CD4-positive, alpha-beta T cell treated with Interferon alpha-2 for 1 hour (primary cell): ENCODE measurements around the gene RBAK.
"Not testable (repeated sequence)": the region's sequence is repeated elsewhere in the genome, so short reads cannot be mapped to it uniquely, and the experiment has no call there.

ENCODE experiments used
- DNase-seq, 2 donors: peaks; one replicate each; pipeline ENCODE4 v3.0.0-alpha.2; 2020 to 2022

The RBAK gene

DNA sequence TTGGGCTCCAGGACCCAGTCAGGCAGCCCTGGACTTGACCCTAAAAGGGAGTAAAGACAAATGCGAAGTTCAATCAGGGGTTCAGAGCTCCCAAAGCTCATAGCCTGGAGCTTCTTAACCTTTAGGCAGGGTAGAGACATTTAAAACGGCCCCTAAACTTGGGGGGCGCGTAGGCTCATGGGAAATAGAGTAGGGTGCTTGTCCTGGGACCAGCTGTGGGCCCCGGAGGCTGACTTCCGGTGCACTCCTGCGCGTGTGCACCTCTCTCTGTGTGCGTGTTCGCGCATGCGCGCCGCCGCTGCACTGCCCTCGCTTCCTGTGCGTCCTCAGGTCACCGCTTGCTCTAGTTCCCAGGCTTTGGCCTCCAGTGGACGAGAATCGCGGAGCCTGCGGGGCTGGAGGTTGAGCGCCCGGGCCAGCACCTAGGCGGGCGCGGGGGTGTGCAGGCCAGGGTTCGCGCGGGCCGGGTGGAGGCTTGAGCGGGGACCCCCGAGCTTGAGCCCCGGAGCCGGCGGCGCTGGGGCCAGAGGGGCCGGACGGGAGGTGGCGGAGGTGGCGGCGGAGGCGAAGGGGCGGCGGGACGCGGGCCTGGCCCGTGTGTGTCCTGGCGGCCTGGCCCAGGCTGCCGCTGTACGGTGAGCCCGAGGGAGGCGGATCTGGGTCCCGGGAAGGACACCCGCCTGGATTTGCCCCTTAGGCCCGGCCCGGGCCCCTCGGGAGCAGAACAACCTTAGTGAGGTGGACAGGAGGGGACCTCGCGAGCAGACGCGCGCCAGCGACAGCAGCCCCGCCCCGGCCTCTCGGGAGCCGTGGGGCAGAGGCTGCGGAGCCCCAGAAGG, at the start of gene RBAK:
RBAK (plus strand) TSS at position 303 of the 839 bp plus-strand sequence. CDS start 2,217 bp downstream, outside the sequence.
- DNase-seq = peak; percentile 94 to 95

- DNase-seq = no peak
These were observed 48.9 kb upstream of the RBAK start for GRCh38 chr7:4996696-4997222.

- DNase-seq = no peak
These were observed 47.4 kb upstream of the RBAK start for GRCh38 chr7:4998244-4998643.

DNA sequence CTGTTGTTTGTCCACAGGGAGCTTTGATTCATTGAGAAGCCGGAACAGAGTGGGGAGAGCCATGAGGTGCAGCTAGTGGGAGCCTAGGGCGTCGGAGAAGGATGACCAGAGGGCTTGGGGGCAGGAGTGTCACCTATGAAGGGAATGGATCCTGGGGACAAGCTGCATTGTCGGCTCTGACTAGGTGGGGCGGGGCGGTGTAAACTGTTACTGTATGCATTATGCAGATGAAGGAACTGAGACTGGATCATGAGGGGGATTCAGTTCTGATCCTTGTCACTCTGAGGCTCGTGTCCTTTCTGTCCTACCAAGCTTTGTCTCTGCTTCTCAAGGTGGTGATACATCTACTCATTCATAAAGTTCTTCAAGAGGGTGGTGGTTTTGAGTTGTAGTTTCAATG, 46.8 kb upstream of the RBAK start:
- no peak for DNase-seq

GRCh38 chr7:4999369-4999950, 46.2 kb upstream of the RBAK start:
- no peak for DNase-seq

DNA sequence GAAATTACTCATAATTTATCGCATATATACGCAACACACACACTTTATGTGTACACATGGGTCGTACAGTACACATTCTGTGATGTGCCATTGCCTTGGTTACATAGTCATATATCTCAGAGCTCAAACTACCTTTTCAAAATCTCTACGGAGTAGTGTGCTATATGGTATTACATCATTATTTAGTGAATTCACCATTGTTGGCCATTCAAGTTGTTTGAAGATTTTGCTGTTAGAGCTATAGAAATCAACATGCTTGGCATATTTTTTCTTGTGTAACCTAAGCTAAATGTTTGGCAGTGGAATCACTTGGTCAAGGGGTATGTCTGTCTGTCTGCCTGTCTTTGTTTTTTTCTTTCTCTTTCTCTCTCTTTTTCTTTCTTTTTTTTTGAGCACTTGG, 44.7 kb upstream of the RBAK start:
- no peak for DNase-seq

DNA sequence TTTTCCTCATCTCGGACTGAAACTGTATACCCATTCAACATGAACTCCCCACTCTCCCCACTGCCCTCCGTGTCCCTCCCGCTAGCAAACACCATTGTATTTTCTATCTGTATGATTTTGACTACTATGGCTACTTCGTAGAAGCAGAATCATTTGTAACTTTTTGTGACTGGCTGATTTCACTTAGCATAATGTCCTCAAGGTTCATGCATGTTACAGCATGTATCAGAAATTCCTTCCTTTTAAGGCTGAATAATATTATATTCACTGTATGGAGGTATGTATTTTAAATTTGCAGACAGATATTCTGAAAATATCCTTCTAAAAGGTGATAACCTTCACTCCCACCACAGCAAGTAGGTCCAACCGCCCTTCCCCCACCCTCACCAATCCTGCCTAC, 43.7 kb upstream of the RBAK start:
- no peak for DNase-seq

DNA sequence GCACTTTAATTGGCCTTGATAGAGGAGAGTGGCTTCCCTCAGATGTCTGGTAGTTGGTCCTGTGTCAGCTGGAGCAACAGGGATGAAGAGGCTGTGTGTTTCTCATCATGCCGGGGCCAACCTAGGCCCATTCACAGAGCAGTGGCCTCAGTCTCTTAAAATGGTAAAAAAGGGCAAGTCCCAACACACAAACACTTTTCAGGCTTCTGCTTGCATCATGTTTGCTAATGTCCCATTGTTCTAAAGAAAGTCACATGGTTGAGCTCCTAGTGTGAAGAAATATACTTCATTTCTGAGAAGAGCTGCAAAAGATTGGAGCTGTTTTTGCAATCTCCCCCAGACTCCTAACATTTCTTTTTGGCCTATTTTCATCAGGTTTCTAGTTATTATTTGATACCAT, 40.6 kb upstream of the RBAK start:
- no peak for DNase-seq

DNA sequence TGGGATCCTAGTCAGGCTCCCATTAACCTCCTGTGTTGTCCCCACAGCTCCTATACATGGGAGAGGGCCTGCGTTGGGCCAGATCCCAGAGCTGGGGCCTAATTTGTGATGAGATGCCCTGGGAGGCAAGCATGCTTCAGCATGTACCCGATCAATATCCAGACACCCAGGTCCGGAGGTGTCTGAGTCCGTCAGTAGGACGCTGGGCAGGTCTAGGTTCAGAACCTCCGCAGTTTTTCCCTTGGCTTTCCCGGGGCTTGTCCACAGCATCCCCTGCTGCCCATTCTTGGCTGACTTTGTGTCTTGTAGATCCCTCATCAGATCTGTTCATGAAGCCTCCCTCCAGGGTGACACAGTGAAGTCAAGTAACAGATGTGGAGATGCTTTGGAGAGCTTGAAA, 32.7 kb upstream of the RBAK start:
- DNase-seq = no peak

DNA sequence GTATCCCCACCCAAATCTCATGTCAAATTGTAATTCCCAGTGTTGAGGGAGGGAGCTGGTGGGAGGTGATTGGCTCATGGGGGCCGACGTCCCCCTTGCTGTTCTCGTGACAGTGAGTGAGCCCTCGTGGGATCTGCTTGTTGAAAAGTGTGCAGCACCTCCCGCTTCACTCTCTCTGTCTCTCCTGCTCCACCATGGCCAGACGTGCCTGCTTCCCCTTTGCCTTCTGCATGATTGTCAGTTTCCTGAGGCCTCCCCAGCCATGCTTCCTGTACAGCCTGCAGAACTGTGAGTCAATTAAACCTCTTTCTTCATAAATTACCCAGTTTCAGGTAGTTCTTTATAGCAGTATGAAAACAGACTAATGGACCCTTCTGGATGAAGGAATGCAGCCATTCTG, 29.7 kb upstream of the RBAK start:
- DNase-seq = not testable (repeated sequence)

DNA sequence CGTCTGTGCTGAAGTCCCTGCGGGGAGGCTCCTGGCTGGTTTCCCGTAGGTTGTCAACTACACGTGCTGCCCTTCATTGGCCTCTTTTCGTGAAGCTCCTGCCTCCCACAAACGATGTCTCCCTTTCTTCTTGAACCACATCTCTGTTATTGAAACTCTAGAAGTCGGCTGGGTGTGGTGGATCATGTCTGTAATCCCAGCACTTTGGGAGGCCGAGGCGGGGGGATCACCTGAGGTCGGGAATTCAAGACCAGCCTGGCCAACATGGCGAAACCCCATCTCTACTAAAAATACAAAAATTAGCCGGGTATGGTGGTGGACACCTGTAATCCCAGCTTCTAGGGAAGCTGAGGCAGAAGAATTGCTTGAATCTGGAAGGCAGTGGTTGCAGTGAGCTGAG, 28.0 kb upstream of the RBAK start:
- not testable (repeated sequence) for DNase-seq

DNA sequence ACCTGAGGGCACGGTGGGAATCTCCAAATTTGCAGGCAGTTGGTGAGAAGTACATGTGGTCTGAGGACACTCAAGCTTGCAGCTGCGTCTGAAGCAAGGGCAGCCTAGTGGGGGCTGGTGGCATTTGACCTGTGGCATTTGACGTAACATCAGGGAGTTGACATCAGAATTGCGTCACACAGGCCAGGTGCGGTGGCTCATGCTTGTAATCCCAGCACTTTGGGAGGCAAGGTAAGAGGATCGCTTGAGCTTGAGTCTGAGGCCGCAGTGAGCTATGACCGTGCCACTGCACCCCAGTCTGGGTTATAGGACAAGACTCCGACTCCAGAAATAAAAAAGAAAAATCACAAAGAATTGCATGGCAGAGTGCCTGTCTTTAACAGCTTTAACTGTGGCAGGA, 25.6 kb upstream of the RBAK start:
- DNase-seq = no peak

DNA sequence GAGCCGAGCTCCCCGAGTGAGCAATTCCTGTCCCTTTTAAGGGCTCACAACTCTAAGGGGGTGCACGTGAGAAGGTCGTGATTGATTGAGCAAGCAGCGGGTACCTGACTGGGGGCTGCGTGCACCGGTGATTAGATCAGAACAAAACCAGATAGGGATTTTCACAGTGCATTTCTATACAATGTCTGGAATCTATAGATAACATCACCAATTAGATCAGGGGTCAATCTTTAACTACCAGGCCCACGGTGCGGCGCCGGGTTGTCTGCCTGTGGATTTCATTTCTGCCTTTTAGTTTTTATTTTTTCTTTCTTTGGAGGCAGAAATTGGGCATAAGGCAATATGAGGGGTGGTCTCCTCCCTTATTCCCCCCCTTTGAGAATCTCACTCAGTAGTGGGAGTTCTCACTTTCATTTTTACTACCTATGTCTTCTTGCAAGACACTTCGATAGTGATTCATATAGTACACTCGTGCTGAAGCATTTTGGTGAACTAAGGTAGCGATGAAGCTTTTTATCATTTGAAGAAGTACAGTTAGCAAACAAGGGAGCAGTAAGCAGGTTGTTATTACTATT, 24.6 kb upstream of the RBAK start:
- not testable (repeated sequence) for DNase-seq

DNA sequence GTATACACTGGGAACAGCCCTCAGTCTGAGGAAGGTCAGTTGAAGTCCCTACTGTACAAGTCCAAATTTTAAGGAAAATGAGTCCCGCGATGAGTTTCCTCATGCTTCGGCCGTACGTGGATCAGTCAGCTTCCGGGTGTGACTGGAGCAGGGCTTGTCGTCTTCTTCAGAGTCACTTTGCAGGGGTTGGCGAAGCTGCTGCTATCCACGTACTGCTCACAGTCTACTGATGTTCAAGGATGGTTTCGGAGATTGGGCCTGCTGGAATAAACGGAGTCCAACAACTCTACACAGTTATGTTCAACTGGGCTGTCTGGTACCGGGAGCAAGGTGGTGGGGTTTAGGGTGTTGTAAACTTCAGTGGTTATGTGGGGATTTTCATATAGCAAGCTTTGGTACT, 22.0 kb upstream of the RBAK start:
- not testable (repeated sequence) for DNase-seq

DNA sequence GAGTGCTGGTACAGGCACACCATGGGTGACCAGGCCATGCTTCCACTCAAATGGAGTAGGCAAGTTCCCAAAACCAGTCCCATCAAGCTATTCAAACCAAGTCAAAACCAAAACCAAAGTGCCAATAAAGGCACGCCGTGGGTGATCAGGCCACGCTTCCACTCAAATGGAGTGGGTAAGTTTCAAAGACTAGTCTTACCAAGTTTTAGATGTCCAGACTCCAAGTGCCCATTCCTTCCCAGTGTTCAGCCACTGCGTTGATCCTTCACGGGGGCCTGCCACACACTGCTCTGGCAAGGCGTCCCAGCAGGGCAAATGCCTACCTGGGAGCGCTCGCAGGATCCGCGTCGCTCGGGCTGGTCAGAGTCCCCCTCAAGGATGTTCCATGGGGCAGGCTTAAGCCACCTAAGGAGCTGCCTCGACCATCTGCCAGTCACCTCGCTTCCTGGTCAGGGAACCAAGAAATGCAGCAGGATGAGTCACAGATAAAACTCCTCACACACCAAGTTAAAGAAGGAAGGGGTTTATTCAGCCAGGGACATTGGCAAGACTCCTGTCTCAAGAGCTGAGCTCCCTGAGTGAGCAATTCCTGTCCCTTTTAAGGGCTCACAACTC, 17.8 kb upstream of the RBAK start:
- not testable (repeated sequence) for DNase-seq

- DNase-seq = not testable (repeated sequence)
These were observed 12.5 kb upstream of the RBAK start for GRCh38 chr7:5033186-5033585.

- DNase-seq = no peak
These were observed 10.4 kb upstream of the RBAK start for GRCh38 chr7:5035276-5035675.

DNA sequence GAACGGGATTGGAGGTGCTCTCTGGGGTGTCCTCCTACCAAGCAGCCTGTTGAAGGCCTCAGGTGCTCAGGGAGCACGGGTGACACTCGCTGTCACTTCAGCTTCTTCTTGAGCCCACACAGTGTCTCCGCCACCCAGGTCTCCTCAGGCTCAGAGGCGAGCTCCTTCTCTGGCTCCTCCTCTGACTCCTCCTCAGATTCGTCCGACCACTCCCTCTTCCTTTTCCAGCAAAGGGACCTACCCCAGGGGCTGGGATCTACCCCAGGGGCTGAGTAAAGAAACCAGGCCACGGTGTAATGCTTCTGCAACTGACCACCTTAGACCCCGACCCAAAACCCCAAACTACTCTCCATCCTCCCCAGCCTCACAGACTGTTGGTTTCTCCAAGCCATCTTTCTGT, 9.2 kb upstream of the RBAK start:
- DNase-seq = no peak

- DNase-seq = peak in 1 of 2 donors; percentile 3
These were observed 4.6 kb upstream of the RBAK start for GRCh38 chr7:5041047-5041446.

- DNase-seq = no peak
These were observed 2.0 kb upstream of the RBAK start for GRCh38 chr7:5043661-5044060.

DNA sequence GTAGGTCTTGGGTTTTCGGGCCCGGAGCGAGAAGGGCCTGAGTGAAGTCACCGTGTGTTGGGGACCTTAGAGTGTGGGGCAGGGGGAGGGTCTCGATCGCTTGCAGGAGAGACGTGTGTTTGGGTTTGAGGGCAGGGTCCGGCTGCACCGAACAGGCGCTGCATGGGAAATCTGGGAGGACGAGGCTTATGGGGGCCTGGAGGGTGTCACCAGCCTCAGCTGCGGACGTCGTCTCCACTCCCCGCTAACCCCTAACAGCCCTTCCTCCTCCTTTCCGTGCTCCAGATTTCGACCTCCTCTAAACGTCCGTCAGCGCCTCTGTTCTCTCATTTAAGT, 705 bp downstream of the RBAK start:
- not testable (repeated sequence) for DNase-seq

- DNase-seq = not testable (repeated sequence)
These were observed 1.5 kb downstream of the RBAK start for GRCh38 chr7:5047127-5047526.

- DNase-seq = no peak
These were observed 5.0 kb downstream of the RBAK start for GRCh38 chr7:5050676-5051075.

- not testable (repeated sequence) for DNase-seq
These were observed 6.1 kb downstream of the RBAK start for GRCh38 chr7:5051731-5052130.
